GM21367 (cell line): ENCODE data around the gene PC.
"Not testable (repeated sequence)": the region's sequence is repeated elsewhere in the genome, so short reads cannot be mapped to it uniquely, and the experiment has no call there.

ENCODE experiments used
- ATAC-seq: cut with Tn5 transposase; IDR thresholded peaks from one replicate; pipeline ENCODE4 v1.9.1; 2021; ENCODE audit not compliant: unreplicated experiment

PC gene

GRCh38 chr11:66981976-66982578, 23.9 kb upstream of the PC start:
- no peak for ATAC-seq

GRCh38 chr11:66979336-66979980, 21.3 kb upstream of the PC start:
- ATAC-seq, result no peak

- ATAC-seq, result no peak
These were observed 20.5 kb upstream of the PC start for GRCh38 chr11:66978717-66979116.

GRCh38 chr11:66978229-66978628, 20.0 kb upstream of the PC start:
- ATAC-seq, result no peak

- no peak for ATAC-seq
These were observed 18.7 kb upstream of the PC start for GRCh38 chr11:66976925-66977324.

- no peak for ATAC-seq
These were observed 17.9 kb upstream of the PC start for GRCh38 chr11:66976028-66976467.

- ATAC-seq, result no peak
These were observed 17.3 kb upstream of the PC start for GRCh38 chr11:66975405-66976027.

- ATAC-seq, result no peak
These were observed 16.7 kb upstream of the PC start, which contains the start of gene C11orf86 for GRCh38 chr11:66974724-66975404. Gene C11orf86 (plus strand): TSS chr11:66975304. CDS start chr11:66975363, 59 bp downstream.

GRCh38 chr11:66973956-66974580, 15.9 kb upstream of the PC start:
- no peak for ATAC-seq

- ATAC-seq, result no peak
These were observed 13.3 kb upstream of the PC start for GRCh38 chr11:66971488-66971887.

GRCh38 chr11:66970807-66971442, 12.7 kb upstream of the PC start:
- ATAC-seq, result no peak

- no peak for ATAC-seq
These were observed 12.2 kb upstream of the PC start for GRCh38 chr11:66970371-66970806.

GRCh38 chr11:66969584-66970225, 11.5 kb upstream of the PC start:
- ATAC-seq, result no peak

GRCh38 chr11:66967670-66968425, 9.7 kb upstream of the PC start:
- no peak for ATAC-seq

GRCh38 chr11:66966351-66966750, 8.2 kb upstream of the PC start:
- no peak for ATAC-seq

GRCh38 chr11:66964495-66964894, 6.3 kb upstream of the PC start:
- no peak for ATAC-seq

GRCh38 chr11:66962801-66963200, 4.6 kb upstream of the PC start:
- no peak for ATAC-seq

- ATAC-seq, result no peak
These were observed 4.1 kb upstream of the PC start for GRCh38 chr11:66962247-66962646.

GRCh38 chr11:66961691-66962213, 3.6 kb upstream of the PC start:
- not testable (repeated sequence) for ATAC-seq
